ENCODE measurements around the gene BTLA. TPM values are rescaled to one million over a fixed set of nuclear protein-coding genes. Genes with fewer than 3 reads are reported as not detected.
A peak's percentile ranks its signal among the peaks of the same experiment; 100 is the strongest.
"Not testable (repeated sequence)": the region's sequence is repeated elsewhere in the genome, so short reads cannot be mapped to it uniquely, and the experiment has no call there.

Gene BTLA
- total RNA-seq, 1 donor from 2014 or later, result not detected

DNA sequence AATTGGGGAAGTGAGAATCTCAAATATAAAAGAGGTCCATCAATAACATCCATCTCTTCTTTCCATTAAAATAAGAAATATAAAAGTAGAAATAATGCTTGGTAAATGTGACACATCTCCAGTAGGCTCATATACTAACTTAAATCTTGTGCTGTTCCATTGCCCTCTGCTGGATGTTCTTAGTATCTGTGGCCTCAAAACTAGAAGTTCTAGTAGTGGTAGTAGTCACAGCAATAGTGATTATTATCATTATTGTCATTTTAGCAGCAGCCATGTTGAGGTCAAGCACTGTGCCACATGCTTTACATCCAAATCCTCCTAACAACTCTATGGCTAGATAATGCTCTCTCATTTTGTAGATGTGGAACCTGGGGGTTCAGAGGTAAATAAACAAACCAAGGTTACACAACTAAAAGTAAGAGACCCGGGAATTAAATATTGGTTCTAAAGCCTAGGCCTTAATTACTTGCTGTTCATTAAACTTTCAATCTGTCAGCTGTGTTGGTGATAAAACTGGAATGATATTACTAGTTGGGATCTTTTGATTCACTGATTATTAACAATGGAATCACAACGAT is 20.2 kb upstream of the BTLA start:
- H3K27ac Mint-ChIP-seq (ENCODE audit: unreplicated experiment), result no peak overlapping the region
- peak; percentile 87 for TF ChIP-seq CTCF (conservative IDR thresholded peaks at IDR 0.05)
- H3K4me1 Mint-ChIP-seq, result peaks cover 8% of the 10 kb centered on the region
- H3K4me3 Mint-ChIP-seq, result no peak overlapping the region
- H3K36me3 Mint-ChIP-seq (ENCODE audit: low read depth), result peaks cover 17% of the 10 kb centered on the region
- DNase-seq (ENCODE audit: low read depth, low spot score), result no peak
- H3K27me3 Mint-ChIP-seq (ENCODE audit: low read depth), result no peaks in the 10 kb centered on the region
- H3K9me3 Mint-ChIP-seq, result peaks cover 2% of the 10 kb centered on the region

DNA sequence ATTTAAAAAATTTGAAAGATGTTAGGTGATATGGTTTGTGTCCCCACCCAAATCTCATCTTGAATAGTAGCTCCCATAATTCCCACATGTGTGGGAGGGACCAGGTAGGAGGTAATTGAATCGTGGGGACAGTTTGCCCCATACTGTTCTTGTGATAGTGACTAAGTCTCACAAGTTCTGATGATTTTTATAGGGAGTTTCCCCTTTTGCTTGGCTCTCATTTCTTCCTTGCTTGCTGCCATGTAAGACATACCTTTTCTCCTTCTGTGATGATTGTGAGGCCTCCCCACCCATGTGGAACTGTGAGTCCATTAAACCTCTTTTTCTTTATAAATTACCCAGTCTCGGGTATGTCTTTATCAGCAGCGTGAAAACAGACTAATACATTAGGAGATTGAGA is 19.7 kb upstream of the BTLA start:
- DNase-seq (ENCODE audit: low read depth, low spot score); H3K27me3 Mint-ChIP-seq (ENCODE audit: low read depth); H3K27ac Mint-ChIP-seq (ENCODE audit: unreplicated experiment); H3K4me3 Mint-ChIP-seq; H3K9me3 Mint-ChIP-seq; H3K4me1 Mint-ChIP-seq: not testable (repeated sequence)
- H3K36me3 Mint-ChIP-seq (ENCODE audit: low read depth), result peaks cover 13% of the 10 kb centered on the region

DNA sequence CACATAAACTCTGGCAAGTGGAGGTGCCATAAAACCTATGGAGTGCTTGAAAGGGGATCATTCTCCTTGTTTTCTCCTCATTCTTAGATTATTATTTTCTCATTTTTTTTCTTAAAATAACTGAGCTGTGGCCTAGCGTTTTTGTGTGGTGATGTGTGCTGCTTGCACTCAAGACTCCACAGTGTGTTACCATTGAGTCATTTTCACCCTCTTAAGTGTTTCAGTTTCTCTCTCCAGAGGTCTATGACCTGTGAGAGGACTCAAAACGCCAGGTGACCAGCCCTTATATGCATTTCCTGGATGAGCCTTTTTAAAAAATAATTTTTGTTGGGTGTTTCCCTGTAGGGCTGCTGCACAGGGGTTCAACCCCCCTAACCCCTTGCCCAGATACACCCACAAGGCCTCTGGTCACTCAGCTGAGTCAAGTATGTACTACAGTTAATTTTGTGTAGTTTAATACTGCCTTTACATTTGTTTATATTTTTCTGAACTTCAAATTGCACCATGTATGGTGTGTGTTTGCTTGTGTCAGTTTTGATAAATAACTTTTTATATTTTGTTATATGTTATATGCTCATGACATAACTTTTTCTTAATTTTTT is 15.4 kb upstream of the BTLA start:
- no peak overlapping the region for H3K4me3 Mint-ChIP-seq
- peaks cover 8% of the 10 kb centered on the region for H3K4me1 Mint-ChIP-seq
- no peak for TF ChIP-seq CTCF (conservative IDR thresholded peaks at IDR 0.05)
- peaks cover 11% of the 10 kb centered on the region for H3K9me3 Mint-ChIP-seq
- H3K27me3 Mint-ChIP-seq (ENCODE audit: low read depth), result no peaks in the 10 kb centered on the region
- DNase-seq (ENCODE audit: low read depth, low spot score), result no peak
- peaks cover 12% of the 10 kb centered on the region for H3K36me3 Mint-ChIP-seq (ENCODE audit: low read depth)
- H3K27ac Mint-ChIP-seq (ENCODE audit: unreplicated experiment), result no peak overlapping the region

DNA sequence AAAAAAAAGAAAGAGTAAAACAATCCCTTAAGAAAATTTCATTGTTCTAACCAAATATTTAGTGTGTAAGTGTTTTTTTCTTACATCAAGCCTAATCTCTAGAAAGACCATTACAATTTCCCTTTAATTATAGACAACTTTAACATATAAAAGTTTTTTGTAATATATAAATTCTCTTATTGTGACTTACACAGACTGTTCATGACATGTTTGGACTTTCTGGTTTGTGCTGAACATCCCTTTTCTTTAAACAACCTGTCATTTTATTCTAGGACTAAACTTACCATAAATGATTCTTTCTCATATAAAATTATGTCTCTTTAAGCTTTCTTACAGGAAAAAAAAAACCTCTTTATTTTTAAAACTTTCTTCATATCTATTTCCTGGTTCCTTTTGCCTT is 13.0 kb upstream of the BTLA start:
- no peak overlapping the region for H3K27ac Mint-ChIP-seq (ENCODE audit: unreplicated experiment)

GRCh38 chr3:112508860-112509259 is 9.6 kb upstream of the BTLA start:
- H3K27ac Mint-ChIP-seq (ENCODE audit: unreplicated experiment), result no peak overlapping the region
- no peak overlapping the region for H3K4me3 Mint-ChIP-seq
- peaks cover 13% of the 10 kb centered on the region for H3K36me3 Mint-ChIP-seq (ENCODE audit: low read depth)
- H3K9me3 Mint-ChIP-seq, result peaks cover 17% of the 10 kb centered on the region
- no peak for TF ChIP-seq CTCF (conservative IDR thresholded peaks at IDR 0.05)
- no peaks in the 10 kb centered on the region for H3K27me3 Mint-ChIP-seq (ENCODE audit: low read depth)
- H3K4me1 Mint-ChIP-seq, result no peaks in the 10 kb centered on the region
- DNase-seq (ENCODE audit: low read depth, low spot score), result no peak

More for the DNA sequence above, 13.0 kb upstream of the BTLA start:
- Mint-ChIP-seq H3K27me3 (ENCODE audit: low read depth) (no peaks in the 10 kb centered on the region), H3K4me1 (no peaks in the 10 kb centered on the region), H3K36me3 (ENCODE audit: low read depth) (peaks cover 9% of the 10 kb centered on the region), H3K4me3 (no peak overlapping the region), H3K9me3 (peaks cover 15% of the 10 kb centered on the region)
- no peak for DNase-seq (ENCODE audit: low read depth, low spot score)
- TF ChIP-seq CTCF (conservative IDR thresholded peaks at IDR 0.05), result no peak

- Mint-ChIP-seq H3K9me3 (peaks cover 20% of the 10 kb centered on the region), H3K4me3 (no peak overlapping the region), H3K36me3 (ENCODE audit: low read depth) (peaks cover 13% of the 10 kb centered on the region), H3K27ac (ENCODE audit: unreplicated experiment) (no peak overlapping the region), H3K27me3 (ENCODE audit: low read depth) (no peaks in the 10 kb centered on the region), H3K4me1 (no peaks in the 10 kb centered on the region)
- TF ChIP-seq CTCF (conservative IDR thresholded peaks at IDR 0.05), result no peak
- no peak for DNase-seq (ENCODE audit: low read depth, low spot score)
Measured at GRCh38 chr3:112508261-112508660, 9.0 kb upstream of the BTLA start.

Measured in neural crest cell (in vitro differentiated cells).